Stimulated activated naive B cell treated with anti-CD40 and anti-IgM and Interleukin-4, amounts not matched to agents 10 μg/mL and 1 μg/mL and 100 μg/mL, for 72 hours (primary cell): ENCODE measurements around the gene DNMT3B.
A peak's percentile ranks its signal among the peaks of the same experiment; 100 is the strongest.

Source experiments
- ATAC-seq, 2 donors: fragments of 150-1000 bp; cut with Tn5 transposase; replicated peaks; 2 replicates each; pipeline ENCODE4 v1.10.0; 2021; ENCODE audit warnings: moderate library complexity in 1 of 2
- DNase-seq: peaks from one replicate; pipeline ENCODE4 v3.0.0; 2021
- H3K27ac Mint-ChIP-seq: one replicate; pipeline ENCODE4 v1.8.0; 2022; ENCODE audit warnings: mild to moderate bottlenecking, mixed read lengths
- H3K27me3 Mint-ChIP-seq, 2 donors: one replicate each; pipeline ENCODE4 v1.8.0; 2022; ENCODE audit warnings: mixed read lengths in 2 of 2
- H3K36me3 Mint-ChIP-seq, 2 donors: one replicate each; pipeline ENCODE4 v1.8.0; 2022; ENCODE audit warnings: mixed read lengths in 2 of 2, mild to moderate bottlenecking in 1 of 2
- H3K4me1 Mint-ChIP-seq, 2 donors: one replicate each; pipeline ENCODE4 v1.8.0; 2022; ENCODE audit warnings: mixed read lengths in 2 of 2, mild to moderate bottlenecking in 1 of 2
- H3K4me3 Mint-ChIP-seq, 2 donors: one replicate each; pipeline ENCODE4 v1.8.0; 2022; ENCODE audit warnings: mild to moderate bottlenecking in 2 of 2, mixed read lengths in 2 of 2, moderate library complexity in 1 of 2
- H3K9me3 Mint-ChIP-seq, 2 donors: one replicate each; pipeline ENCODE4 v1.8.0; 2022; ENCODE audit warnings: mixed read lengths in 2 of 2, mild to moderate bottlenecking in 1 of 2

DNMT3B gene

GRCh38 chr20:32773855-32774254 lies 11.7 kb downstream of the DNMT3B start:
- H3K36me3 Mint-ChIP-seq = no peaks in the 10 kb centered on the region
- no peaks in the 10 kb centered on the region for H3K27me3 Mint-ChIP-seq
- no peak overlapping the region for H3K27ac Mint-ChIP-seq
- H3K4me1 Mint-ChIP-seq = peaks cover 13 to 28% of the 10 kb centered on the region in 2 donors
- no peaks in the 10 kb centered on the region for H3K9me3 Mint-ChIP-seq
- ATAC-seq = no peak
- H3K4me3 Mint-ChIP-seq = no peak overlapping the region
- DNase-seq = no peak

- no peak overlapping the region for H3K27ac Mint-ChIP-seq
- no peaks in the 10 kb centered on the region for H3K9me3 Mint-ChIP-seq
- ATAC-seq = no peak
These were observed 13.3 kb downstream of the DNMT3B start for GRCh38 chr20:32775336-32775991.

GRCh38 chr20:32777177-32777956 lies 15.2 kb downstream of the DNMT3B start:
- ATAC-seq (peak in 1 of 2 donors; percentile 65), DNase-seq (no peak)
- no peak overlapping the region for H3K4me3 Mint-ChIP-seq
- peaks cover 14 to 26% of the 10 kb centered on the region in 2 donors for H3K4me1 Mint-ChIP-seq
- no peaks in the 10 kb centered on the region for H3K9me3 Mint-ChIP-seq
- H3K36me3 Mint-ChIP-seq = no peaks in the 10 kb centered on the region
- no peaks in the 10 kb centered on the region for H3K27me3 Mint-ChIP-seq
- no peak overlapping the region for H3K27ac Mint-ChIP-seq

More at GRCh38 chr20:32775336-32775991, 13.3 kb downstream of the DNMT3B start:
- Mint-ChIP-seq H3K4me1 (peaks cover 13 to 28% of the 10 kb centered on the region in 2 donors), H3K4me3 (no peak overlapping the region), H3K27me3 (no peaks in the 10 kb centered on the region), H3K36me3 (no peaks in the 10 kb centered on the region)
- DNase-seq = no peak

GRCh38 chr20:32779500-32780211 lies 17.5 kb downstream of the DNMT3B start:
- Mint-ChIP-seq H3K4me3 (no peak overlapping the region), H3K27ac (peak overlapping the region; percentile 51), H3K4me1 (peaks cover 14 to 26% of the 10 kb centered on the region in 2 donors), H3K9me3 (no peaks in the 10 kb centered on the region), H3K36me3 (no peaks in the 10 kb centered on the region), H3K27me3 (no peaks in the 10 kb centered on the region)
- no peak for ATAC-seq
- DNase-seq = no peak

GRCh38 chr20:32780278-32780677 lies 18.1 kb downstream of the DNMT3B start:
- DNase-seq (no peak), ATAC-seq (no peak)
- H3K27me3 Mint-ChIP-seq = no peaks in the 10 kb centered on the region
- H3K9me3 Mint-ChIP-seq = no peaks in the 10 kb centered on the region
- no peaks in the 10 kb centered on the region for H3K36me3 Mint-ChIP-seq
- H3K4me1 Mint-ChIP-seq = peaks cover 13 to 26% of the 10 kb centered on the region in 2 donors
- no peak overlapping the region for H3K4me3 Mint-ChIP-seq
- H3K27ac Mint-ChIP-seq = no peak overlapping the region

GRCh38 chr20:32780749-32781655 lies 18.8 kb downstream of the DNMT3B start:
- Mint-ChIP-seq H3K4me3 (no peak overlapping the region), H3K4me1 (peaks cover 12 to 25% of the 10 kb centered on the region in 2 donors), H3K27me3 (no peaks in the 10 kb centered on the region), H3K9me3 (no peaks in the 10 kb centered on the region), H3K36me3 (no peaks in the 10 kb centered on the region), H3K27ac (no peak overlapping the region)
- DNase-seq (no peak), ATAC-seq (no peak)

- Mint-ChIP-seq H3K4me1 (peaks cover 4 to 6% of the 10 kb centered on the region in 2 donors), H3K27me3 (no peaks in the 10 kb centered on the region), H3K4me3 (no peak overlapping the region), H3K27ac (no peak overlapping the region), H3K9me3 (no peaks in the 10 kb centered on the region), H3K36me3 (no peaks in the 10 kb centered on the region)
- DNase-seq (no peak), ATAC-seq (no peak)
These were observed 22.3 kb downstream of the DNMT3B start for GRCh38 chr20:32784369-32785080.

GRCh38 chr20:32786059-32786760 lies 24.0 kb downstream of the DNMT3B start:
- no peak overlapping the region for H3K4me3 Mint-ChIP-seq
- H3K27ac Mint-ChIP-seq = no peak overlapping the region
- H3K27me3 Mint-ChIP-seq = no peaks in the 10 kb centered on the region
- no peaks in the 10 kb centered on the region for H3K9me3 Mint-ChIP-seq
- no peaks in the 10 kb centered on the region for H3K36me3 Mint-ChIP-seq
- ATAC-seq (no peak), DNase-seq (no peak)
- peaks cover 13 to 20% of the 10 kb centered on the region in 2 donors for H3K4me1 Mint-ChIP-seq

GRCh38 chr20:32787168-32787567 lies 25.0 kb downstream of the DNMT3B start:
- DNase-seq (no peak), ATAC-seq (no peak)
- Mint-ChIP-seq H3K9me3 (no peaks in the 10 kb centered on the region), H3K27me3 (no peaks in the 10 kb centered on the region), H3K4me3 (no peak overlapping the region), H3K4me1 (peaks cover 19 to 24% of the 10 kb centered on the region in 2 donors), H3K27ac (no peak overlapping the region), H3K36me3 (no peaks in the 10 kb centered on the region)

- H3K36me3 Mint-ChIP-seq = no peaks in the 10 kb centered on the region
- H3K9me3 Mint-ChIP-seq = no peaks in the 10 kb centered on the region
- H3K27me3 Mint-ChIP-seq = no peaks in the 10 kb centered on the region
- H3K4me3 Mint-ChIP-seq = no peak overlapping the region
- ATAC-seq = peak; percentile 58 to 64
- DNase-seq = peak; percentile 61
- no peak overlapping the region for H3K27ac Mint-ChIP-seq
- peaks cover 31 to 42% of the 10 kb centered on the region in 2 donors for H3K4me1 Mint-ChIP-seq
These were observed 27.9 kb downstream of the DNMT3B start for GRCh38 chr20:32789896-32790750.

- Mint-ChIP-seq H3K4me1 (peaks cover 33 to 42% of the 10 kb centered on the region in 2 donors), H3K36me3 (no peaks in the 10 kb centered on the region), H3K27ac (no peak overlapping the region), H3K27me3 (no peaks in the 10 kb centered on the region), H3K9me3 (no peaks in the 10 kb centered on the region), H3K4me3 (no peak overlapping the region)
- ATAC-seq (no peak), DNase-seq (no peak)
These were observed 28.5 kb downstream of the DNMT3B start for GRCh38 chr20:32790751-32791057.

- Mint-ChIP-seq H3K9me3 (no peaks in the 10 kb centered on the region), H3K27ac (no peak overlapping the region), H3K4me1 (peaks cover 40 to 53% of the 10 kb centered on the region in 2 donors), H3K36me3 (no peaks in the 10 kb centered on the region), H3K27me3 (no peaks in the 10 kb centered on the region), H3K4me3 (peak overlapping the region; percentile 25 to 30)
- peak; percentile 95 for ATAC-seq
- DNase-seq = peak; percentile 85
These were observed 30.1 kb downstream of the DNMT3B start for GRCh38 chr20:32792316-32792715.
